Tibial artery (tissue), 4 donors: ENCODE results near the gene CERS2.

ENCODE experiments used
- DNase-seq, 2 donors: peaks; one replicate each; pipeline ENCODE4 v3.0.0-alpha.2; 2019
- H3K27ac ChIP-seq, 2 donors: fragments of 200-600 bp; sonication (generic) in 1 of 2; 1 replicate in 1 of 2; 2 replicates in 1 of 2; pipeline ENCODE4 v1.5.1; 2018 to 2019; ENCODE audit warnings: mild to moderate bottlenecking in 1 of 2
- H3K27me3 ChIP-seq, 2 donors: fragments of 200-600 bp; sonication (generic) in 1 of 2; one replicate each; pipeline versions ENCODE4 v1.5.1 to v1.6.0; 2016 to 2019
- H3K36me3 ChIP-seq, 3 donors: fragments of 200-600 bp; sonication (generic) in 2 of 3; one replicate each; pipeline ENCODE4 v1.5.1; 2016 to 2019; ENCODE audit warnings: mild to moderate bottlenecking in 2 of 3
- H3K4me1 ChIP-seq, 4 donors: fragments of 200-600 bp; sonication (generic) in 2 of 4; 1 replicate in 3 of 4; 2 replicates in 1 of 4; pipeline ENCODE4 v1.5.1; 2016 to 2019
- H3K4me3 ChIP-seq, 2 donors: fragments of 200-600 bp; sonication (generic) in 1 of 2; 1 replicate in 1 of 2; 2 replicates in 1 of 2; pipeline ENCODE4 v1.5.1; 2018 to 2019; ENCODE audit warnings: mild to moderate bottlenecking in 2 of 2
- H3K9me3 ChIP-seq, 3 donors: fragments of 200-600 bp; sonication (generic) in 1 of 3; one replicate each; pipeline ENCODE4 v1.5.1; 2016 to 2019
- CTCF ChIP-seq, 2 experiments: fragments of 200-600 bp in 1 of 2; fragments of 450-650 bp in 1 of 2; IDR thresholded peaks; one replicate each; pipeline ENCODE4 v1.5.1; 2017 to 2019; ENCODE audit warnings: antibody characterized with exemption in 2 of 2, mild to moderate bottlenecking in 1 of 2, moderate library complexity in 1 of 2
- intact Hi-C: fragments of 100-400 bp; cut with DNase I; formaldehyde crosslinking; loops from one replicate; pipeline ENCODE4 v1.15.0; 2023; ENCODE audit warnings: low total_unique reads

The CERS2 gene

GRCh38 chr1:151010346-151010726 is 35.7 kb upstream of the CERS2 start:
- Histone ChIP-seq H3K4me1 (peaks cover 0 to 44% (median 35%) of the 10 kb centered on the region in 4 donors), H3K9me3 (no peaks in the 10 kb centered on the region), H3K36me3 (peaks cover 0 to 16% (median 0%) of the 10 kb centered on the region in 3 donors), H3K4me3 (no peak overlapping the region), H3K27me3 (no peaks in the 10 kb centered on the region), H3K27ac (peak overlapping the region in 1 of 2 donors; percentile 89)
- intact Hi-C loops = no loop called here
- TF ChIP-seq CTCF (IDR thresholded peaks at IDR 0.05) = no peak
- no peak for DNase-seq

GRCh38 chr1:151009674-151010345 is 35.2 kb upstream of the CERS2 start:
- peaks cover 0 to 50% (median 40%) of the 10 kb centered on the region in 4 donors for H3K4me1 ChIP-seq
- peaks cover 0 to 14% (median 0%) of the 10 kb centered on the region in 3 donors for H3K36me3 ChIP-seq
- H3K27me3 ChIP-seq = no peaks in the 10 kb centered on the region
- intact Hi-C loops = loop anchor here (10.0 kb wide), 1 partner anchor 455 kb away; no protein-coding TSS in a partner anchor
- no peak for DNase-seq
- no peak for TF ChIP-seq CTCF (IDR thresholded peaks at IDR 0.05)
- peak overlapping the region; percentile 85 to 89 for H3K27ac ChIP-seq
- peak overlapping the region in 1 of 2 donors; percentile 89 for H3K4me3 ChIP-seq
- H3K9me3 ChIP-seq = no peaks in the 10 kb centered on the region

- Histone ChIP-seq H3K4me1 (peaks cover 0 to 56% (median 45%) of the 10 kb centered on the region in 4 donors), H3K9me3 (no peaks in the 10 kb centered on the region), H3K4me3 (peak overlapping the region; percentile 70 to 89), H3K27me3 (no peaks in the 10 kb centered on the region), H3K36me3 (peaks cover 0 to 11% (median 0%) of the 10 kb centered on the region in 3 donors), H3K27ac (peak overlapping the region; percentile 85 to 89)
- intact Hi-C loops = loop anchor here (10.0 kb wide), 1 partner anchor 454 kb away; no protein-coding TSS in a partner anchor
- no peak for TF ChIP-seq CTCF (IDR thresholded peaks at IDR 0.05)
- no peak for DNase-seq
Measured at GRCh38 chr1:151009206-151009587, 34.6 kb upstream of the CERS2 start.

GRCh38 chr1:151008244-151009205 is 33.9 kb upstream of the CERS2 start, which contains the start of gene PRUNE1:
PRUNE1 (plus strand) TSS chr1:151008449; CDS start chr1:151008633, 184 bp downstream.
- Histone ChIP-seq H3K36me3 (peaks cover 0 to 10% (median 0%) of the 10 kb centered on the region in 3 donors), H3K4me3 (peak within 1 kb of the TSS; percentile 70 to 89), H3K4me1 (peaks cover 0 to 61% (median 51%) of the 10 kb centered on the region in 4 donors), H3K9me3 (no peaks in the 10 kb centered on the region), H3K27me3 (no peaks in the 10 kb centered on the region), H3K27ac (peak within 1 kb of the TSS; percentile 85 to 89)
- DNase-seq = peak; percentile 94 to 98
- TF ChIP-seq CTCF (IDR thresholded peaks at IDR 0.05) = peak in 1 of 2 experiments; percentile 17
- intact Hi-C loops = loop anchor here (10.0 kb wide), 1 partner anchor 454 kb away; no protein-coding TSS in a partner anchor

GRCh38 chr1:151007853-151008243 is 33.2 kb upstream of the CERS2 start:
- Histone ChIP-seq H3K9me3 (no peaks in the 10 kb centered on the region), H3K27ac (peak overlapping the region; percentile 85 to 89), H3K4me1 (peaks cover 0 to 59% (median 55%) of the 10 kb centered on the region in 4 donors), H3K4me3 (peak overlapping the region; percentile 70 to 89), H3K36me3 (peaks cover 0 to 3% (median 0%) of the 10 kb centered on the region in 3 donors), H3K27me3 (no peaks in the 10 kb centered on the region)
- intact Hi-C loops = loop anchor here (10.0 kb wide), 1 partner anchor 453 kb away; no protein-coding TSS in a partner anchor
- DNase-seq = no peak
- no peak for TF ChIP-seq CTCF (IDR thresholded peaks at IDR 0.05)
